Measurements from ENCODE around the gene MUC13. TPM values are rescaled to one million over a fixed set of nuclear protein-coding genes. Genes with fewer than 3 reads are reported as not detected.

The MUC13 gene
- total and polyA plus RNA-seq, 2 experiments from 2014 or later: 84.4 to 297 TPM

DNA sequence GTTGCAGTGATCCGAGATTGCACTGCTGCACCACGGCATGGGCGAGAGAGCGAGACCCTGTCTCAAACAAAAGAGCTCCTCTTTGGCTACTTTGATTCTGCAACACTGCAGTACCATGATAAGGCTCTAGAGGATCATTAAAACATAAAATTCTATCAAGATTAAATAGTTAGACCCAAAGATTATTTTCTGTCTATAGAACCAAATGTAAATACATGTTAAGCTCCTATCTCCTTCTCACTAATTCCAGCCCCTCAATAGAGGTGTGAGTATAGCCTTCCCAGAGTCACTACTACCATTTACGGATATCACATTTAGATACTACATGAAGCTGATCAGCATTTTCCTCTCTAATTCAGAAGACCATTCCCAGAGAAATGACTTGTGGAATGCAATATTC is 4.3 kb upstream of the MUC13 start:
- Histone ChIP-seq H3K4me2 (no peak overlapping the region), H3K36me3 (replicated peaks; ENCODE audit: insufficient read depth, low read depth) (no peaks in the 10 kb centered on the region), H3K4me3 (no peak overlapping the region), H3K27me3 (no peaks in the 10 kb centered on the region), H3K79me2 (no peaks in the 10 kb centered on the region), H4K20me1 (ENCODE audit: insufficient read depth, poor library complexity, severe bottlenecking) (no peaks in the 10 kb centered on the region), H2AFZ (no peak overlapping the region), H3K9me3 (ENCODE audit: low read depth) (no peaks in the 10 kb centered on the region), H3K9me2 (replicated peaks; ENCODE audit: insufficient read depth) (no peaks in the 10 kb centered on the region), H3K27ac (no peak overlapping the region), H3K4me1 (ENCODE audit: insufficient read depth) (no peaks in the 10 kb centered on the region)
- DNase-seq (ENCODE audit: low spot score): no peak
- 93% methylated on average over 5 of the region's 5 CpGs for WGBS (ENCODE audit: low lambda C conversion rate, missing lambda C conversion rate)
- TF ChIP-seq, protein P1, sequence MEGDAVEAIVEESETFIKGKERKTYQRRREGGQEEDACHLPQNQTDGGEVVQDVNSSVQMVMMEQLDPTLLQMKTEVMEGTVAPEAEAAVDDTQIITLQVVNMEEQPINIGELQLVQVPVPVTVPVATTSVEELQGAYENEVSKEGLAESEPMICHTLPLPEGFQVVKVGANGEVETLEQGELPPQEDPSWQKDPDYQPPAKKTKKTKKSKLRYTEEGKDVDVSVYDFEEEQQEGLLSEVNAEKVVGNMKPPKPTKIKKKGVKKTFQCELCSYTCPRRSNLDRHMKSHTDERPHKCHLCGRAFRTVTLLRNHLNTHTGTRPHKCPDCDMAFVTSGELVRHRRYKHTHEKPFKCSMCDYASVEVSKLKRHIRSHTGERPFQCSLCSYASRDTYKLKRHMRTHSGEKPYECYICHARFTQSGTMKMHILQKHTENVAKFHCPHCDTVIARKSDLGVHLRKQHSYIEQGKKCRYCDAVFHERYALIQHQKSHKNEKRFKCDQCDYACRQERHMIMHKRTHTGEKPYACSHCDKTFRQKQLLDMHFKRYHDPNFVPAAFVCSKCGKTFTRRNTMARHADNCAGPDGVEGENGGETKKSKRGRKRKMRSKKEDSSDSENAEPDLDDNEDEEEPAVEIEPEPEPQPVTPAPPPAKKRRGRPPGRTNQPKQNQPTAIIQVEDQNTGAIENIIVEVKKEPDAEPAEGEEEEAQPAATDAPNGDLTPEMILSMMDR (IDR thresholded peaks at IDR 0.05; ENCODE audit: poor library complexity): no peak
- TF ChIP-seq EZH2phosphoT487 (IDR thresholded peaks at IDR 0.05; ENCODE audit: low read depth, severe bottlenecking, unreplicated experiment) (no peak), EZH2 (IDR thresholded peaks at IDR 0.05; ENCODE audit: borderline replicate concordance) (no peak)

DNA sequence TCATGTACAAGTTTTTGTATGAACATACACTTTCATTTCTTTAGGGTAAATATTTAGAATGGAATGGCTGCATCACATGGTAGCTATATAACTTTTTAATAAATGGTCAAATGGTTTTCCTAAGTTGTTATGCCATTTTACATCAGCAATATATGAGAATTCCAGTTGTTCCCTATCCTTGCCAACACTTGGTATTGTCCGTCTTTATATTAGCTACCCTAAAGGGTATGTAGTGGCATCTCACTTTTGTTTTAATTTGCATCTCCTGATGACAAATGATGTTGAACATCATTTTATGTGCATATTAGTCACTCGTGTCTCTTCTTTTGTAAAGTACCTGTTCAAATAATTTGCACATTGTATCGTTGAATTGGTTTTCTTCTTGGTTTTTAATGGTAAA is 2.5 kb upstream of the MUC13 start:
- Histone ChIP-seq H3K27me3 (no peaks in the 10 kb centered on the region), H3K27ac (no peak overlapping the region), H3K4me2 (no peak overlapping the region), H3K36me3 (replicated peaks; ENCODE audit: insufficient read depth, low read depth) (no peaks in the 10 kb centered on the region), H4K20me1 (ENCODE audit: insufficient read depth, poor library complexity, severe bottlenecking) (no peaks in the 10 kb centered on the region), H3K4me1 (ENCODE audit: insufficient read depth) (no peaks in the 10 kb centered on the region), H3K9me3 (ENCODE audit: low read depth) (no peaks in the 10 kb centered on the region), H3K79me2 (no peaks in the 10 kb centered on the region), H3K9me2 (replicated peaks; ENCODE audit: insufficient read depth) (no peaks in the 10 kb centered on the region), H2AFZ (no peak overlapping the region), H3K4me3 (no peak overlapping the region)
- no peak for TF ChIP-seq EZH2phosphoT487 (IDR thresholded peaks at IDR 0.05; ENCODE audit: low read depth, severe bottlenecking, unreplicated experiment)
- TF ChIP-seq, protein P1 (IDR thresholded peaks at IDR 0.05; ENCODE audit: poor library complexity): no peak
- no peak for TF ChIP-seq EZH2 (IDR thresholded peaks at IDR 0.05; ENCODE audit: borderline replicate concordance)
- 97% methylated on average over 3 of the region's 3 CpGs for WGBS (ENCODE audit: low lambda C conversion rate, missing lambda C conversion rate)
- DNase-seq (ENCODE audit: low spot score): no peak

DNA sequence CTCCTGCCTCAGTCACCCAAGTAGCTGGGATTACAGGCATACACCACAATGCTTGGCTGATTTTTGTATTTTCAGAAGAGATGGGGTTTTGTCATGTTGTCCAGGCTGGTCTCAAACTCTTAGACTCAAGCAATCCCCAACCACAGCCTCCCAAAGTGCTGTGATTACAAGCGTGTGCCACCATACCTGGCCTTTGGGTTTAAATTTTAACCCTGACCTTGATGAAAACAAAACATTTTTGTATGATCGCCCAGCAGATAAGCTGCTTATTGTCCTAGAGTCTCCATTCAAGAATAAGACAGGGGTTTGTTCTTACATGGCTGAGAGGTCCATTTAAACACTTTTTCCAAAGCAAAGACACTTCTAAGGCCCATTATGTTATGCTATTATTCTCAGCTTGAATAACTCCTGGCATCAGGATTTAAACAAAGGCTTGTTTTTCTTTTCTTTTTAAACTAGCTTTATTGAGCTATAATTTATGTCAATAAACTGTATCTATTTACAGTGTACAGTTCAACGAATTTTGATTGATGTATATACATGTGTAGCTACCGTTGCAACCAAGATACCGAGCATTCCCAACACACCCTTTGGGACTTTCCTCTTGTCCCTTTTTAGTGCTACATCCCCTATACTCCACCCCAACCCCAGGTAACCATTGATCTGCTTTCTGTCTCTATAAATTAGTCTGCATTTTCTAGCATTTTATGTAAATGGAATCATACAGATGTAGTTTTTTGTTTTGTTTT is 1.4 kb upstream of the MUC13 start:
- Histone ChIP-seq H3K4me1 (ENCODE audit: insufficient read depth) (no peaks in the 10 kb centered on the region), H3K79me2 (no peaks in the 10 kb centered on the region), H3K9me3 (ENCODE audit: low read depth) (no peaks in the 10 kb centered on the region), H3K4me3 (no peak overlapping the region), H3K27ac (peak overlapping the region; percentile 82), H2AFZ (no peak overlapping the region), H3K36me3 (replicated peaks; ENCODE audit: insufficient read depth, low read depth) (no peaks in the 10 kb centered on the region), H3K27me3 (no peaks in the 10 kb centered on the region), H3K4me2 (no peak overlapping the region), H4K20me1 (ENCODE audit: insufficient read depth, poor library complexity, severe bottlenecking) (no peaks in the 10 kb centered on the region), H3K9me2 (replicated peaks; ENCODE audit: insufficient read depth) (no peaks in the 10 kb centered on the region)
- TF ChIP-seq EZH2phosphoT487 (IDR thresholded peaks at IDR 0.05; ENCODE audit: low read depth, severe bottlenecking, unreplicated experiment) (no peak), EZH2 (IDR thresholded peaks at IDR 0.05; ENCODE audit: borderline replicate concordance) (no peak)
- TF ChIP-seq, protein P1 (IDR thresholded peaks at IDR 0.05; ENCODE audit: poor library complexity): no peak
- WGBS (ENCODE audit: low lambda C conversion rate, missing lambda C conversion rate): 68% methylated on average over 5 of the region's 5 CpGs
- DNase-seq (ENCODE audit: low spot score): no peak

Data from hepatocyte (in vitro differentiated cells).